IMR-90 (cell line): ENCODE measurements around the gene CHST14.

Experiments used
- FOS ChIP-seq: fragments of 150-350 bp; IDR thresholded peaks from 2 replicates; pipeline ENCODE4 v1.6.1; 2016; ENCODE audit warnings: low read depth, low read length
- MAFK ChIP-seq: IDR thresholded peaks from 2 replicates; pipeline ENCODE4 v1.6.1; 2012; ENCODE audit warnings: low read depth, low read length, improper control_type of control experiment
- POLR2A ChIP-seq: IDR thresholded peaks from 2 replicates; pipeline ENCODE4 v1.6.1; 2012; ENCODE audit warnings: mild to moderate bottlenecking, low read depth, low read length
- RAD21 ChIP-seq: IDR thresholded peaks from 2 replicates; pipeline ENCODE4 v1.6.1; 2012; ENCODE audit warnings: low read length, improper control_type of control experiment
- SMC3 ChIP-seq: fragments of 150-350 bp; IDR thresholded peaks from 2 replicates; pipeline ENCODE4 v1.6.1; 2016; ENCODE audit warnings: low read depth, mild to moderate bottlenecking, antibody characterized with exemption, low read length, moderate library complexity
- TF ChIP-seq, protein P1 (sequence below): conservative IDR thresholded peaks from 2 replicates; pipeline ENCODE4 v1.5.1; 2012; ENCODE audit warnings: mild to moderate bottlenecking, low read depth, low read length, improper control_type of control experiment

- no peak for TF ChIP-seq SMC3
- TF ChIP-seq POLR2A, result no peak
- TF ChIP-seq, protein P1, sequence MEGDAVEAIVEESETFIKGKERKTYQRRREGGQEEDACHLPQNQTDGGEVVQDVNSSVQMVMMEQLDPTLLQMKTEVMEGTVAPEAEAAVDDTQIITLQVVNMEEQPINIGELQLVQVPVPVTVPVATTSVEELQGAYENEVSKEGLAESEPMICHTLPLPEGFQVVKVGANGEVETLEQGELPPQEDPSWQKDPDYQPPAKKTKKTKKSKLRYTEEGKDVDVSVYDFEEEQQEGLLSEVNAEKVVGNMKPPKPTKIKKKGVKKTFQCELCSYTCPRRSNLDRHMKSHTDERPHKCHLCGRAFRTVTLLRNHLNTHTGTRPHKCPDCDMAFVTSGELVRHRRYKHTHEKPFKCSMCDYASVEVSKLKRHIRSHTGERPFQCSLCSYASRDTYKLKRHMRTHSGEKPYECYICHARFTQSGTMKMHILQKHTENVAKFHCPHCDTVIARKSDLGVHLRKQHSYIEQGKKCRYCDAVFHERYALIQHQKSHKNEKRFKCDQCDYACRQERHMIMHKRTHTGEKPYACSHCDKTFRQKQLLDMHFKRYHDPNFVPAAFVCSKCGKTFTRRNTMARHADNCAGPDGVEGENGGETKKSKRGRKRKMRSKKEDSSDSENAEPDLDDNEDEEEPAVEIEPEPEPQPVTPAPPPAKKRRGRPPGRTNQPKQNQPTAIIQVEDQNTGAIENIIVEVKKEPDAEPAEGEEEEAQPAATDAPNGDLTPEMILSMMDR, result no peak
- no peak for TF ChIP-seq FOS
- TF ChIP-seq MAFK, result no peak
- TF ChIP-seq RAD21, result no peak
These were observed 13.1 kb downstream of the CHST14 start for GRCh38 chr15:40483919-40484318.
